ENCODE results near the gene CHKB.
"Not testable (repeated sequence)": the region's sequence is repeated elsewhere in the genome, so short reads cannot be mapped to it uniquely, and the experiment has no call there.

CHKB gene

DNA sequence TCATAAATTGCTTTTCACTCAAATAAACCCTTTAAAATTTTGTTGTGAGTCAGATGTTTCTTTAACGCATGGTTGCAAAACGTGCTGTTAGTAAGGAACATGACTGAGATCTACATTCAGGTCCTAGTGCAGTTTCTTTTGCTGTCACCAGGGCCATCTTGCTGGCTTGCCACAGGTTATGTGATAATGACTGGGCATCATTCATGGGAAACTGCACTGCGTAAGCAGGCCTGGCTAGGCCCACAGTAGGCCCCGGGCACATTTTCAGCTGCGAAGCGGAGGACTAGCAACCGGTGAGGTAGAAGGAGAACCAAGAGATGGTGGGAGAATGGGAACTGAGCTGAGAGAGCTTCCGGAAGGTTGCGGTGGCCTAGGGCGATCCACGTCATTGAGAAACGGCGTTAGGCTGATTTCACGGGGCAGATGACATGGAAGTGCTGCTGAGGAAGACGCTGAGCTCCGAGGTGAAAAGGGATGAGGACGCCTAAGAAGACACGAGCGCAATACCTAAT lies 40.2 kb downstream of the CHKB start:
- intact Hi-C loops (cut with DNase I) = no loop called here
- DNase-seq = peak in 1 of 10 donors; percentile 51

DNA sequence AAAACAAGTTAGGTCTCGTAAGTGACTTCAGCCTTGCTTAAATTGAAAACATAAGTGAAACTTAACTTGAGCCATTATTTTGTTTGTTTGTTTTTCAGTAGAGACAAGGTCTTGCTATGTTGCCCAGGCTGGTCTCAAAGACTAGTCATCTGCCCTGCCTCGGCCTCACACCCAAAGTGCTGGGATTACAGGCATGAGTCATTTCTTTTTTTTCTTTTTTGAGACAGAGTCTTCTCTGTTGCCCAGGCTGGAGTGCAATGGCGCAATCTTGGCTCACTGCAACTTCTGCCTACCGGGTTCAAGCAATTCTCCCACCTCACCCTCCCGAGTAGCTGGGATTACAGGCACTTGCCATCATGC lies 41.0 kb downstream of the CHKB start:
- peak in 1 of 10 donors; percentile 35 for DNase-seq
- intact Hi-C loops (cut with DNase I) = loop anchor here (2.0 kb wide), 1 partner anchor 19 kb away; no protein-coding TSS in a partner anchor

DNA sequence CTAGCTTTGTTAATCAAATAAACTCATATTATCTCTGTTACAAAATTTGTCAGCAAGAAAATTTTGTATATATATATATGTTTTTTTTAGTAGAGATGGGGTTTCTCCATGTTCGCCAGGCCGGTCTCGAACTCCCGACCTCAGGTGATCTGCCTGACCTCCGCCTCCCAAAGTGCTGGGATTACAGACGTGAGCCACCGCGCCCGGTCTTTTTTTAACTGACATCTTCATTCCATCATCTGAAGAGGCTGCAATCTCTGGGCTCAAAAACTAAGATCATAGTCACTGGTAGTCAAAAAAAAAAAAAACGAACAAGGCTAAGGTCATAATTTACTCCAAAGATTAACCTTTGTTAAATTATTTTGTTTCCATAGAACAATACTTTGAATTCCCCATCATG lies 42.3 kb downstream of the CHKB start:
- peak in 1 of 10 donors; percentile 29 for DNase-seq
- intact Hi-C loops (cut with DNase I) = loop anchor here (2.0 kb wide), 1 partner anchor 20 kb away; no protein-coding TSS in a partner anchor

DNA sequence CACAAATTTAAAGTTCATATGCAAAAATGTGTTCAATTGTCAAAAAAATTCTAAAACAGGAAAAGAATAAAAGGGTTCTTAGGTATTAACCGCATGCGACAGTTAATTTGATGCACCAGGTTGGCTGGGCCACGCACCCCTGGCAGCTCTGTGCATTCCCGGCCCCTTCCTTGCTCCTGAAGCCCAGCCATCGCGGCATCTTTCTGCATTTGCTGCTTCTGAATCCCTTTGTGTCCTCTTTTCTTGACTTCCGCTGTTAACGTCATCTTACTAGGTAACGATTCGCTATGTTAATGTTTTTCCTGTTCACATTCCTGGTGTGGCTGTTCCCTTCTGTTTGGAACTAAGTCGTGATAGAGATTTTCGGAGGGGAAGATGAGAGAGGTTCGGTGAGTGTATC lies 44.9 kb downstream of the CHKB start:
- intact Hi-C loops (cut with DNase I) = no loop called here
- DNase-seq = peak in 2 of 10 donors; percentile 8 to 29

DNA sequence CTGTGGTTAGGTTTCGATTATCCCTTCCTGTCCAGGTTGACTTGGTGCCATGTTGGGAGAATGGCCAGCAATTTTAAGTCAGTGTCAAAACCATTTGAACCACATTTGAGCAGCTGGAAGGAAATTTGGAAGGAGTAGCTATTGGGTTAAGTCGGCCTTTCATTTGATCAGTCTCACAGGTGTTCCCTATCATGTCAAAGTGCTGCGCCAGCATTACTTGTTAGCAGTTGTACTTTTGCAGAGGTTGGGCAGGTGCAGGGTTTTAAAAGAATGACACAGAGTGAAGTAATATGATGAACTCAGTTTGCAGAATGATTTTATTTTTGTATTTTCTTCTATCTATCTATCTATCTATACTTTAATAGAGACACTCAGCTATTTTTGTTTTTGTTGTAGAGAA lies 46.4 kb downstream of the CHKB start:
- no peak for DNase-seq
- intact Hi-C loops (cut with DNase I) = no loop called here

DNA sequence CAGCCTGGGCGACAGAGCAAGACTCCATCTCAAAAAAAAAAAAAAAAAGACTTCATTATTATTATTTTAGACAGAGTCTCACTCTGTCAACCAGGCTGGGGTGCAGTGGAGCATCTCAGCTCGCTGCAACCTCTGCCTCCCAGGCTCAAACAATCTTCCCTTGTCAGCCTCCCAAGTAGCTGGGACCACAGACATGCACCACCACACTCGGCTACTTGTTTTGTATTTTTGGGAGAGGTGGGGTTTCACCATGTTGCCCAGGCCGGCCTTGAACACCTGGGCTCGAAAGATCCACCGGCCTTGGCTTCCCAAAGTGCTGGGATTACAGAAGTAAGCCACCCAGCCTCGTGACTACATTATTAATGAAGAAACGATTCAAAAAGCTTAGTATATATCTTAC lies 47.5 kb downstream of the CHKB start:
- intact Hi-C loops (cut with DNase I) = no loop called here
- DNase-seq = peak in 1 of 10 donors; percentile 1

DNA sequence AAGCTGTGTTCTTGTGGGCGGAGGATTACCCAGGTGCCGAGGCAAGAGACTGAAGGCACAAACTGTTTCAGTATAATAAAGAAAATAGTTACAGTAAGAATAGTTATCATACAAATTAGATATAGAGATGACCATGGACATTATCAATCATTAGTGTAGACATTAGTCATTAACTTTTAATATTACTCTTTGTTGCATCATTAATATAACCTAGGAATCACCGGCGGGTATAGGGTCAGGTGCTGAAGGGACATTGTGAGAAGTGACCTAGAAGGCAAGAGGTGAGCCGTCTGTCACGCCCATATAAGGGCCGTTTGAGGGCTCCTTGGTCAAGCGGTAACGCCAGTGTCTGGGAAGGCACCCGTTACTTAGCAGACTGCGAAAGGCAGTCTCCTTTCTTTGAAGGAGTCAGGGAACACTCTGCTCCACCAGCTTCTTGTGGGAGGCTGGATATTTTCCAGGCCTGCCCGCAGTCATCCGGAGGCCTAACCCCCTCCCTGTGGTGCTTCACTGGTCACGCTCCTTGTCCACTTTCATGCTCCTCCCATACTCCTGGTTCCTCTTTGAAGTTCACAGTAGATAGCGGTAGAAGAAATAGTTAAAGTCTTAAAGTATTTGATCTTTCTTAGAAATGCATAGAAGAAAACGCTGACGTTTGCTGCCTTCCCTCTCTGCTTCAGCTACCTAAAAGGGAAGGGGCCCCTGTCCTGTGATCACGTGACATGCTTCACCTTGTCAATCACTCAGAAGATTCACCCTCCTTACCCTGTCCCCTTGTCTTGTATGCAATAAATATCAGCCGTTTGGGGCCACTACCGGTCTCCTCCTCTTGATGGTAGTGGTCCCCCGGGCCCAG lies 48.6 kb downstream of the CHKB start:
- DNase-seq = peak in 2 of 10 donors; percentile 31 to 80
- intact Hi-C loops (cut with DNase I) = not testable (repeated sequence)

DNA sequence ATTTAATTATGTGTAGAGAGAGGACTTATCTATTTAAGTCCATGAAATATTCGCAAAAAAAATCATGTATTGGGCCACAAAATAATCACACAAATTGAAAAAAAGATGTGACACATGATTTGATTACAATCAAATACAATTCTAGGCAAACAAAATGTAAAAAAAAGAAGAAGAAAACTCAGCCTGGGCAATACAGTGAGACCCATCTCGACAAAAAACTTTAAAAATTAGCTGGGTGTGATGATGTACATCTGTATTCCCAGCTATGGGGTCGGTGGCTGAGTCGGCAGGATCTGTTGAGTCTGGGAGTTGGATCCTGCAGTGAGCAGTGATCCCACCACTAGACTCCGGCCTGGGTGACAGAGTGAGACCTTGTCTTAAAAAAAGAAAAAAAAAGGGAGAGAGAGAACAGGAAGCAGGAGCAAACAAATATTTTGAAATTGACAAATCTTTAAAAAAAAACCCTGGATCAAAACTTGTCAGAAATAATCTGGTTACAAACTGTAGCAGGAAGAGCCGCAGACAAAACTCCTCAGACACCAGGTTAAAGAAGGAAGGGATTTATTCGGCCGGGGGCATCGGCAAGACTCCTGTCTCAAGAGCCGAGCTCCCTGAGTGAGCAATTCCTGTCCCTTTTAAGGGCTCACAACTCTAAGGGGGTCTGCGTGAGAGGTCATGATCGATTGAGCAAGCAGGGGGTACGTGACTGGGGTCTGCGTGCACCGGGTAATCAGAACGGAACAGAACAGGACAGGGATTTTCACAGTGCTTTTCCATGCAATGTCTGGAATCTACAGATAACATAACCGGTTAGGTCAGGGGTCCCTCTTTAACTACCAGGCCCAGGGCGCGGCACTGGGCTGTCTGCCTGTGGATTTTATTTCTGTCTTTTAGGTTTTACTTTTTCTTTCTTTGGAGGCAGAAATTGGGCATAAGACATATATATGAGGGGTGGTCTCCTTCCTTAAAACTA lies 49.5 kb downstream of the CHKB start:
- peak in 2 of 10 donors; percentile 33 to 81 for DNase-seq
- intact Hi-C loops (cut with DNase I) = no loop called here

DNA sequence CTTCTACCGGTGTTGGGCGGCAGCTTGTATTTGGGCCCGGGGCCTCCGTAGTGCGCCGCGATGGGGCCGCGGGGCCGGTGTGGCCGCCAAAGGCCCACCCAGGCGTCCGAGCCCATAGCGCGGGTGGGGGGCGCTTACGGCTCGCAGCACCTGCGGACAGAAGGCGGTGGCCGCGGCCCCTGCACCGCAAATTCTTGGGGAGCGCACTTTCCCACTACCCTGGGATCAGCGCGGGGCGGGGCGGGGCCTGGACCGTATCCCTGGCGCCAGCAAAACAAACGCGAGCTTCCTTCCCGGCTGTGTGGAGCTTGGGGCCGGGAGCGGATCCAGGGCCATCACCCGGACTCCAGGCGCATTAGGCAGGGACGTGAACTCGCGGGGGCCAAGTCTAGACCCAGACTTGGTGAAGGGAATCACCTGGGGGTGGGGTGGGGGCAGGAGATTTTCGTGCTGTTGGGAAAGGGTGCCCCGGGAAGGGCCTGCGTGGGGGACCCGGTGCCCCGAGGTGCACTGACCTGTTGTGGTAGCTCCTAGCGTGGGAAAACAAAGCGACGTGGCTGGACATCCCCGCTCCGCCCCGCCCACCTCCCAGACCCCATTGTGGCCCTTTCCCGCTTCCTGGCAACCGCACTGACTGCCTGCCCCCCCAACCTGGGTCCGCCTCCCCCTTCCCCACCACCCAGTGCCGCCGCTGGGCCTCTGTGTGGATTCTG lies 50.5 kb downstream of the CHKB start:
- DNase-seq = peak in 2 of 10 donors; percentile 64 to 88
- intact Hi-C loops (cut with DNase I) = no loop called here

DNA sequence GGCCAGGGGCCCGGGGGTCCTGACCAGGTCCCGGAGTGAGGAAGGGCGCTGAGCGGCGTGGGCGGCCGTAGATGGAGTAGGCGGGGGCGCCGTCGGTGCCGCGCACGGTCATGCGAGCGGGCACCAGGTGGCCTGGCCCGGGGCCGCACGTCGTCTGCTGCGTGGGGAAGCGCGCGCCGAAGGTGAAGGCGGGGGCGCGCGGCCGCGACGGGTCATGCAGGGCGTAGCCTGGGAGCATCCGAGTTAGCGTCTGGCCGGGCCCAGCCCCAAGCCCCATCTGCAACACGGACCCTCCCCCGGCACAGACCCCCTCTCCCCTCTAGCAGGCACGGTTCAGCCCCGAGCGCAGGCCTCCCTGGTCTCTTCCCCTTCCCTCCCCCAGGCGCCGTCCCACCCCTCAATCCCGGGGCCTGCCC lies 51.1 kb downstream of the CHKB start:
- peak in 2 of 10 donors; percentile 77 to 79 for DNase-seq

DNA sequence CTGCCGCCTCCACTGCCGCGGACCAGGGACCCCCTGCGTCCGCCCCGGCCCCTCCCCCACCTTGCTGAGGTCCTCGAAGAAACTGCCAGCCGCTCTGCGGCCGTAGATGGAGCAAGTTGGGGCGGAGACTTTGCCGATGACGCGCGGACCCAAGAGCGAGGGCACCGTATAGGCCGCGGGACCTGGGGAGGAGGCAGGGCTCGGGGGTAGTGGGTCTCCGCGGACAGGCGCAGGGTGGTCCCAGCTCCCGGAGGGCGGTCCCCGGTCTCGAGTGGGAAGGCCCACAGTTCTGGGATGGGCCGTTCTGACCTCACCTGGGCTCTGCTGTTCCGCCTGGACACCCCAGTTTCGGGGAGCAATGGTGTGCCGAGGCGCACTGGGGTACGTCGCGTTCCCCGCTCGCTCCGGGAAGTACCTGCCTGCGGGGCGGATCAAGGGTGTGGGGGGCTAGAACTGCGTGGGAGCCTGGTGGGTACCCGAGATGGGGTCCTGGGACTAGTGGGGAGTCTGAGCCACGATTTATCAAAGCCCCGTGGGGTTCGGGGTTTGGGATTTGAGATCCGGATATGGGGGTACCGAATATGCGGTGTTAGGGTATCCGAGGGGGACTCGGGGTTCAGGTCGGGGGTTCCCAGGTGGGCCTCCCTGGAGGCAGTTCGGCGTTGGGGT lies 51.6 kb downstream of the CHKB start:
- peak in 2 of 10 donors; percentile 72 to 81 for DNase-seq
- intact Hi-C loops (cut with DNase I) = no loop called here

More for the DNA sequence above, 51.1 kb downstream of the CHKB start:
- intact Hi-C loops (cut with DNase I) = no loop called here

DNA sequence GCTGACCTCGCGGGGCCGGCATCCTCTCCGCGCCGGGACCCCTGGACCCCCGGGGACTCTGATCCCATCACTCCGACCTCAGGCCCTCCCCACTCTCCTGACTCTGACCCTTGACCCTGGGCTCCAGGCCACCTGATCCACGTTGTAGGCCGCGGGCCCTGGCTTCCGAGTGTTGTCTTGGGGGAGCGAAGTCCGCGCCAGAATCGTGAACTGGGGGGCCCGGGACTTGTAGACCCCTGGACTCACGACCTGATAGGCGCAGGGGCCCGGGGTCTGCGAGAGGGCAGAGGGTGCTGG lies 52.1 kb downstream of the CHKB start:
- intact Hi-C loops (cut with DNase I) = no loop called here
- no peak for DNase-seq

DNA sequence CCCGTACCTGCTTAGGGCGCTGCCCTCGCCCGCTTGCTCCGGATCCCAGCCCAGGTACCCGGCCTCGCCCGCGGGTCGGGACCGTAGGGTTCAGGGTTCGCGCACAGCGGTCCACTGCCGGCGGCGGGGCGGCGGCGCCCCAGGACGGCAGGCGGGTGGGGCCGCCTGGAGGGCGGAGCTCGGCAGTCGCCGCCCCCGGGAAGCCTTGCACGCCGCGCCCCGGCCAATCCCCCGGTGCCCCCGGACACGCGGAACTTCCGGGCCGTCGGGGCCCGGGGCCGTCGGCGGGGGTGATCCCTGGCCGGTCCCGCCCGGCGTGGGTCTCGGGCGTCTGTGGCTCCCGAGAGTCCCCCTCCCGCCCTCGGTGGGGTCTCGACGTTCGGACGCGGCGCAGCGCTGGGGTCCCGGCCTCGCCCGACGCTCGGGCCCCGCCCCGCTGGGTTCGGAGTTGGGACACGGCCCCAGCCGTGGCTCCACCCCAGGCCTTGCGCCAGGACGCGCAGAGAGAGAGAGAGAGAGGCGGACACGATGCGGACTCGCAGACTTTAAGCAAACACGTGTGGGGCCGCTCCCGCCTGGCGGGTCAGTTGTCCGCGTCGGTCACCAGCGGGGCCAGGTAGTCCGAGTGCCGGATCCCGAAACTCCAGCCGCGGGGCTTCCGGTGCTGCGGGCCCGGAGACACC lies 52.6 kb downstream of the CHKB start, which contains the start of gene TYMP:
Gene TYMP (minus strand): TSS at position 116 of the 683 bp plus-strand sequence. CDS start 303 bp downstream, outside the sequence.
- peak in 1 of 10 donors; percentile 87 for DNase-seq
- intact Hi-C loops (cut with DNase I) = no loop called here

DNA sequence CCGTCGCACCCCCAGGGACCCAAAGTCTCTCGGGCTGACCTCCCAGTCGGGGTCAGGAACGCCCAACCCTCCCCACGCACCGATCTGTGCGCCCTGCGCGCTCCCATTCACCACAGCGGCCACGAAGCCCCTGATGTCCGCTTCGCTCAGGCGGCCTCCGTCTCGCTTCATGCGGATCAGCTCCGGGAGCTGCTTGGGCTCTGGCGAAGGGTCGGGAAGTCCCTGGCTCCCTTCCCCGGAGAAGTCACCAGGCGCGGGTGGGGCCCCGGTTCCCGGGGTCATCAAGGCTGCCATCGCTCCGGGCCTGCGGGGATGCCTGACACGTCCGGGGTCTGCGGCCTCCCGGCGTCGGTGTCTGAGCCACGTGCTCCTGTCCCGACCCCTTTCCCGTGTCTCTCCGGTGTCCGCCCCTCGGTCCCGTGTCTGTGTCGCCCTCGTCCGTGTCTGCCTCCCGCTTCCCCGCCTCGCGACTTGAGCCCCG lies 53.2 kb downstream of the CHKB start:
- intact Hi-C loops (cut with DNase I) = no loop called here
- peak in 1 of 10 donors; percentile 83 for DNase-seq

All from posterior cingulate gyrus (tissue), 11 donors.